ENCODE data around the gene ALDH5A1.

Gene ALDH5A1

DNA sequence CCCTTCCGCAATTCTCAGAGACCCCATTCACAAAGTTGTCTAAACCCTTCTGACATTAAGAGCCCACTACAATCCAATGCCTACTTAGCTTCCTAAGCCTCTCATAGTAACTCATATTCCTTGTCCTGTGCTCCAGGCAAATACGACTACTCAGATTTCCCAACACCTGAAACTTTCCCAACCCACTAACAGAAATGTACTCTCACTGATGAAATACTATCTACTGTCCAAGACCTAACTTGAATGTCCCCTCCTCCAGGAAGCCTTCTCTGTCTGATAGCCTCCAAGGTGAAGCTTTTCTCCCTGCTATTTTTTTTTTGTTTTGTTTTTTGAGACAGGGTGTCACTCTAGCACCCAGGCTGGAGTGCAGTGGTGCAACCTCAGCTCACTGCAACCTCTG, 35.8 kb upstream of the ALDH5A1 start:
- no peak overlapping the region for H3K27ac ChIP-seq (ENCODE audit: low read depth, low read length)
- H3K9me3 ChIP-seq (ENCODE audit: control insufficient read depth, insufficient read depth, low read length): no peaks in the 10 kb centered on the region
- H3K36me3 ChIP-seq (ENCODE audit: control insufficient read depth, insufficient read depth, low read length): no peaks in the 10 kb centered on the region
- H3K27me3 ChIP-seq (ENCODE audit: control insufficient read depth, insufficient read depth, low read length): no peaks in the 10 kb centered on the region
- 0 out of 2 replicates have a peak, but pooled peaks cover 2% of the 10 kb centered on the region for H3K4me1 ChIP-seq (ENCODE audit: control insufficient read depth, insufficient read depth, low read length)
- H3K4me3 ChIP-seq (ENCODE audit: low read depth, low read length): no peak overlapping the region
- no peak overlapping the region for H3K9ac ChIP-seq (ENCODE audit: low read depth, low read length)

DNA sequence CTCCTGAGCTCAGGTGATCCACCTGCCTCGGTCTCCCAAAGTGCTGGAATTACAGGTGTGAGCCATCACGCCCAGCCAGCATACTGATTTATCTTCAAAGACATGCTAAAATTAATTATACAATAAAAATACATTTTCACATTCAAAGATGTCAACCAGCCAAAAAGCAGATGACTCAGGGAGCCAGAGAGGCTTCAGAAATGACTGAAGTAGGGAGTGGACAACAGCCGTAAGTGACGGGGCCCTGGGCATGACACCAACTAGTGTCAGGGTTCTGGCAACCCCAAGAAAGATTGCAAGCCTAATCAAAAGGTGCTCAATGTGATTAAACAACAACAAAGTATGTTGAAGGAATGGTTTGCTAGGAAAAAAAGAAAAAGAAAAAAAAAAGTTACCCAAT, 33.8 kb upstream of the ALDH5A1 start:
- no peaks in the 10 kb centered on the region for H3K9me3 ChIP-seq (ENCODE audit: control insufficient read depth, insufficient read depth, low read length)
- no peaks in the 10 kb centered on the region for H3K4me1 ChIP-seq (ENCODE audit: control insufficient read depth, insufficient read depth, low read length)
- no peaks in the 10 kb centered on the region for H3K36me3 ChIP-seq (ENCODE audit: control insufficient read depth, insufficient read depth, low read length)

DNA sequence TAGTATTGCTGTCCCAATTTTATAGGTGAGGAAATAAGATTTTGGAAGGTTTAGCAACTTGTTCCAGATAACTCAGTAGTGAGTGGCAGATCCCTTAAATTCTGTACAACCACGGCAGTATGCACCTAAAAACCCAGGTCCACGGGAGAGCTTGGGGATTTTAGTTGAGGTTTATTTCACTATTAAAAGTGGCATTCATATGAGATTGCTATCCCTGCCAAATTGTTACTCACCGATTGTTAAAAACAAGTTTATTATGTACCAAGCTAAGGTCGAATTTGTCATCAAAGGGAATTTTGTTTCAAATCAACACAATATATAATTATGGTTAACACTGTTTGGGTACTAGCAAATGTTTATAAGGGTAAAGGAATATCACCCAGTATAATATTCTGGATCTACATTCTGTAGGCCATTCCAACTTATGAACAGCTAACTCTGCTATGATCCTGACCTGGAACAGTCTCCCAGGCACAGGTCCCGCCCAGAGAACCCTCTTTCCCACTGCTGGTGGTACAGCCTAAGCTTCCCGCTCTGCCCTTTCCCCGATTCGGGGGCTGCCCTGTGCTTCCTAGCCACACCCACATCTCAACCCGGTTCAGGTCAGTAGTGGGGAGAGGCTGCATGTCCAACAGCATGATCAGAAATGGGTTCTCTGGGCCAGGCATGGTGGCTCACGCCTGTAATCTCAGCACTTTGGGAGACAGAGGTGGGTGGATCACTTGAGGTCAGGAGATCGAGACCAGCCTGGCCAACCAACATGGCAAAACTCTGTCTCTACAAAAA, 30.3 kb upstream of the ALDH5A1 start:
- H3K36me3 ChIP-seq (ENCODE audit: control insufficient read depth, insufficient read depth, low read length): no peaks in the 10 kb centered on the region
- H3K27me3 ChIP-seq (ENCODE audit: control insufficient read depth, insufficient read depth, low read length): no peaks in the 10 kb centered on the region
- no peak overlapping the region for H3K9ac ChIP-seq (ENCODE audit: low read depth, low read length)
- no peaks in the 10 kb centered on the region for H3K9me3 ChIP-seq (ENCODE audit: control insufficient read depth, insufficient read depth, low read length)
- H3K4me1 ChIP-seq (ENCODE audit: control insufficient read depth, insufficient read depth, low read length): no peaks in the 10 kb centered on the region
- H3K4me3 ChIP-seq (ENCODE audit: low read depth, low read length): no peak overlapping the region
- H3K27ac ChIP-seq (ENCODE audit: low read depth, low read length): no peak overlapping the region

More for the DNA sequence above, 33.8 kb upstream of the ALDH5A1 start:
- H3K27me3 ChIP-seq (ENCODE audit: control insufficient read depth, insufficient read depth, low read length): no peaks in the 10 kb centered on the region
- H3K27ac ChIP-seq (ENCODE audit: low read depth, low read length): no peak overlapping the region
- H3K9ac ChIP-seq (ENCODE audit: low read depth, low read length): no peak overlapping the region
- no peak overlapping the region for H3K4me3 ChIP-seq (ENCODE audit: low read depth, low read length)

DNA sequence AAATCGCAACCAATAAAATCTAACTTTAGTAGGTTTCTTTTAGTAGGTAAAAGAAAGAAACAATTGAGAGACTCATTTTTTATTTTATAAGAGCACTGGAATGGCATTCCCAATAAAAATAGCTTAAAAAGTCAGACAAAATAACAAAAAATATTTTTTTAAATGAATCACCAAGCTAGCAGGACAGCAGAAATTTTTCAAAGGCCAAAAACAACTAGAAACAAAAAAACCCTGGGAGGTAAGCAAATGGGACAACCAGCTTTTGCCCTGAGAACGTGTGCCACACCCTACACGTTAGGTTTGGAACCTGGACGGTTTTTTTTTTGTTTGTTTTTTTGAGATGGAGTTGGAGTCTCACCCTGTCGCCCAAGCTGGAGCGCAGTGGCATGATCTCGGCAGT, 25.0 kb upstream of the ALDH5A1 start:
- Histone ChIP-seq H3K27me3 (ENCODE audit: control insufficient read depth, insufficient read depth, low read length) (no peaks in the 10 kb centered on the region), H3K36me3 (ENCODE audit: control insufficient read depth, insufficient read depth, low read length) (0 out of 2 replicates have a peak, but pooled peaks cover 3% of the 10 kb centered on the region), H3K4me3 (ENCODE audit: low read depth, low read length) (no peak overlapping the region), H3K4me1 (ENCODE audit: control insufficient read depth, insufficient read depth, low read length) (no peaks in the 10 kb centered on the region), H3K9ac (ENCODE audit: low read depth, low read length) (no peak overlapping the region), H3K9me3 (ENCODE audit: control insufficient read depth, insufficient read depth, low read length) (no peaks in the 10 kb centered on the region), H3K27ac (ENCODE audit: low read depth, low read length) (no peak overlapping the region)

DNA sequence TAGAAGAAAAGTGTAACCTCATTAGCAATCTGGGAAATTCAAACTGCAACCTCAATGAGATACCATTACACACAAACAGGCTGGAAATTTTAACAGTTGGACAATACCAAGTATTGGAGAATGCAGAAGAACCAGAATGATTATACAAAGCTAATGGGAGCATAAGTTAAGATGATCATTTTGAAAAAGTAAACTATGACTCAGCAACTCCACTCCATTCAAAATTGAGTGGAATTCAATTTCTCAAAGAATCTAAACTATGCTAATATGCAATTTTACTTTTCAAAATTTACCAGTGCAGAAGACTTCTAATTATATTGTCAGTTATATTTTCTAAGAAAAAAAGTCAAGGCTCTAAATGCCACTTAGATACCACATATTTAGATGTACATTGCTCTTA, 22.6 kb upstream of the ALDH5A1 start:
- Histone ChIP-seq H3K9ac (ENCODE audit: low read depth, low read length) (no peak overlapping the region), H3K4me3 (ENCODE audit: low read depth, low read length) (no peak overlapping the region), H3K36me3 (ENCODE audit: control insufficient read depth, insufficient read depth, low read length) (0 out of 2 replicates have a peak, but pooled peaks cover 3% of the 10 kb centered on the region), H3K9me3 (ENCODE audit: control insufficient read depth, insufficient read depth, low read length) (no peaks in the 10 kb centered on the region), H3K4me1 (ENCODE audit: control insufficient read depth, insufficient read depth, low read length) (no peaks in the 10 kb centered on the region), H3K27ac (ENCODE audit: low read depth, low read length) (no peak overlapping the region), H3K27me3 (ENCODE audit: control insufficient read depth, insufficient read depth, low read length) (no peaks in the 10 kb centered on the region)

DNA sequence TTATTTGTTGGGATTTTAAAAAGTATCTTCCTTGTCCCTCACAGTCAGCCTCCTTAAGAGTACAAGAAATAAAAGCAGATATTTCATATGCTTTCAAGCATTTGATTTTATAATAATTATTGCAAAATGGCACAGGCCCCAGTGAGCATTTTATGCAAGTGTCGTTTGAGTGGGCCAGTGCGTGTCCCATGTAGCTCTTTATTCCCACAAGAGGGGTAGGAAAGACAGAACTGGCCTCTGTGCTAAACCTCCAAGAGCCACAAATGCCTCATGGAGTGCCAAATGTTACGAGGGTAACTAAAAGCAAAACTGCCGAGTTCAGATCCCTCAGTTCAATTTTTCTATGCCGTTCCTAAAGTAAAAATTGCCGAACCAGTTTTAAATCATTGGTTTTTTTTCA, 18.1 kb upstream of the ALDH5A1 start:
- Histone ChIP-seq H3K27ac (ENCODE audit: low read depth, low read length) (no peak overlapping the region), H3K9me3 (ENCODE audit: control insufficient read depth, insufficient read depth, low read length) (peaks cover 9% of the 10 kb centered on the region; the same call in 1 of the 2 replicates), H3K4me3 (ENCODE audit: low read depth, low read length) (no peak overlapping the region), H3K9ac (ENCODE audit: low read depth, low read length) (no peak overlapping the region), H3K36me3 (ENCODE audit: control insufficient read depth, insufficient read depth, low read length) (0 out of 2 replicates have a peak, but pooled peaks cover 3% of the 10 kb centered on the region), H3K27me3 (ENCODE audit: control insufficient read depth, insufficient read depth, low read length) (no peaks in the 10 kb centered on the region), H3K4me1 (ENCODE audit: control insufficient read depth, insufficient read depth, low read length) (no peaks in the 10 kb centered on the region)

DNA sequence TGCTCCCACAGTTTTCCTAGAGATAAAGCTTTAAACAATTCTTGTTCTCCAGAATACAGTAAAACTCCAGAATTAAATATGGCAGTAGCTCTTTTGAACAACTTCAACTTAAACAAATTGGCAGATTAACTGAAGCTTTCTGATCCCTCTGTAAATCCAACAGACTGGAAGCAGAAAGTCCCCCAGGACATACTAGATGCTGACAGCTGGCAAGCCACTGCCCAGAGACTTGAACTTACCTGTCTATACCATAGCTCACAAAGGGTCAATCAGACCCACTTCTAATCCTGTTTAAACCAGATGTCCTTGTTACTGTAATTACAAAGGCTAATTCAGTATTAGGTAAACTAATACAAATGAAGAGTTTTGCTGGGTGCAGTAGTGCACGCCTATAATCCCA, 17.7 kb upstream of the ALDH5A1 start:
- no peaks in the 10 kb centered on the region for H3K4me1 ChIP-seq (ENCODE audit: control insufficient read depth, insufficient read depth, low read length)
- H3K4me3 ChIP-seq (ENCODE audit: low read depth, low read length): no peak overlapping the region
- no peak overlapping the region for H3K9ac ChIP-seq (ENCODE audit: low read depth, low read length)
- 0 out of 2 replicates have a peak, but pooled peaks cover 3% of the 10 kb centered on the region for H3K36me3 ChIP-seq (ENCODE audit: control insufficient read depth, insufficient read depth, low read length)
- H3K27ac ChIP-seq (ENCODE audit: low read depth, low read length): no peak overlapping the region
- peaks cover 9% of the 10 kb centered on the region; the same call in 1 of the 2 replicates for H3K9me3 ChIP-seq (ENCODE audit: control insufficient read depth, insufficient read depth, low read length)
- H3K27me3 ChIP-seq (ENCODE audit: control insufficient read depth, insufficient read depth, low read length): no peaks in the 10 kb centered on the region

DNA sequence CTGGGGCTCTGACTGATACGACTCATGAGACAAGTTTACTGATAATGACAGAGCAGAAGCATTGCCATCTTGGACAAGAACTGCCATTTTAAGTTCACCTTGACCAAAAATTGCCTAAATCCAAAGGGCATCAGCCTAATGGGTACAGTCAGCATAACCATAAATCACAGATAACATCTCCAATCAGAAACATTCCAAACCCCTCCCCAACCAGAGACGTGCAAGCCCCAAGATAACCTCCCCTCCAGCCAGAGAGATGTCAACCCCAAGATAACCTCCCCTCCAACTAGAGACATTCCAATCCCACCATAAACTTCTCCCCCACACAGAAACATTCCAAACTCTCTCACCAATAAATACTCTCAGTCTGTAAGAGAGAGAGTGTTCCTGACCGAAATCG, 15.9 kb upstream of the ALDH5A1 start:
- H3K36me3 ChIP-seq (ENCODE audit: control insufficient read depth, insufficient read depth, low read length): 0 out of 2 replicates have a peak, but pooled peaks cover 3% of the 10 kb centered on the region
- H3K27me3 ChIP-seq (ENCODE audit: control insufficient read depth, insufficient read depth, low read length): no peaks in the 10 kb centered on the region

DNA sequence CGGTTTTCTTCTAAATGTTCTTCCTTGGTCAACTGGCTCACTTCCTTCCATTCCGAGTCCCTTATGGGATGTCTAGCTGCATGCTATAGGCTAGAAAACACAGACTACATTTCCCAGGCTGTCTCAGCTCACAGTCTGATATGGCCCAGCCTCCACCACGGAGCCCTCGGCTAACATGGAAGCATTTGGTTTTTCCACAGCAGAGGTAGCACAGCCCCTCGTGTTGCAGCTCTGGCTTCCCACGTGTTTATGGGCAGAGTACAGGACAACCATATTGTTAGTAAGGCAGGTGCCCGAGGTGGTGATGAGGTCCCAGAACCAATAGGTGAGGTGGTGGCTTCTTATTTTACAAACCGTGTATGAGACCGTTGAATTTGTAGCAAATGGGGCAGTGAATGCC, 14.1 kb upstream of the ALDH5A1 start:
- Histone ChIP-seq H3K4me3 (ENCODE audit: low read depth, low read length) (no peak overlapping the region), H3K27ac (ENCODE audit: low read depth, low read length) (no peak overlapping the region), H3K9ac (ENCODE audit: low read depth, low read length) (no peak overlapping the region), H3K36me3 (ENCODE audit: control insufficient read depth, insufficient read depth, low read length) (no peaks in the 10 kb centered on the region), H3K4me1 (ENCODE audit: control insufficient read depth, insufficient read depth, low read length) (no peaks in the 10 kb centered on the region), H3K27me3 (ENCODE audit: control insufficient read depth, insufficient read depth, low read length) (no peaks in the 10 kb centered on the region), H3K9me3 (ENCODE audit: control insufficient read depth, insufficient read depth, low read length) (peaks cover 9% of the 10 kb centered on the region; the same call in 1 of the 2 replicates)

More for the DNA sequence above, 15.9 kb upstream of the ALDH5A1 start:
- Histone ChIP-seq H3K27ac (ENCODE audit: low read depth, low read length) (no peak overlapping the region), H3K4me1 (ENCODE audit: control insufficient read depth, insufficient read depth, low read length) (no peaks in the 10 kb centered on the region), H3K9ac (ENCODE audit: low read depth, low read length) (no peak overlapping the region), H3K4me3 (ENCODE audit: low read depth, low read length) (no peak overlapping the region), H3K9me3 (ENCODE audit: control insufficient read depth, insufficient read depth, low read length) (peaks cover 9% of the 10 kb centered on the region; the same call in 1 of the 2 replicates)

DNA sequence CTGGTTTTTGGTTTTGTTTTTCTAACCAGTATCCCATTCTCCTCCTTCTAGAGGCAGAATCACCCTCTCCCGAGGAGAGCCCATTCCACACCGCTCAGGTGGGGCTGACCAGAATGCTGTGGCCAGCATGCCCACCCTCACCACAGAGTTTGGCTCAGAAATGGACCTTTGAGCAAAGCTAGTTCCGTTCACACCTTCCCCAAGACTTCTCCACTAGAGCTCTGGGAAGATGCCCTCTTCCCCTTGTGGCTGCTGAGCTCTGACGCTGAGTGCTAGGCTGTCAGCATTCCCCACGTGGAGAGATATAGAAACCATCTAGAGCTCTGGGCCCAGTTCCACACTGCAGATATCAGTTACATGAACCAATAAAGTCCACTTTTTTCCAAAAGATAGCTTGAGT, 13.3 kb upstream of the ALDH5A1 start:
- Histone ChIP-seq H3K27ac (ENCODE audit: low read depth, low read length) (no peak overlapping the region), H3K9ac (ENCODE audit: low read depth, low read length) (no peak overlapping the region), H3K36me3 (ENCODE audit: control insufficient read depth, insufficient read depth, low read length) (no peaks in the 10 kb centered on the region), H3K4me3 (ENCODE audit: low read depth, low read length) (no peak overlapping the region), H3K9me3 (ENCODE audit: control insufficient read depth, insufficient read depth, low read length) (peaks cover 9% of the 10 kb centered on the region; the same call in 1 of the 2 replicates), H3K4me1 (ENCODE audit: control insufficient read depth, insufficient read depth, low read length) (no peaks in the 10 kb centered on the region), H3K27me3 (ENCODE audit: control insufficient read depth, insufficient read depth, low read length) (no peaks in the 10 kb centered on the region)

DNA sequence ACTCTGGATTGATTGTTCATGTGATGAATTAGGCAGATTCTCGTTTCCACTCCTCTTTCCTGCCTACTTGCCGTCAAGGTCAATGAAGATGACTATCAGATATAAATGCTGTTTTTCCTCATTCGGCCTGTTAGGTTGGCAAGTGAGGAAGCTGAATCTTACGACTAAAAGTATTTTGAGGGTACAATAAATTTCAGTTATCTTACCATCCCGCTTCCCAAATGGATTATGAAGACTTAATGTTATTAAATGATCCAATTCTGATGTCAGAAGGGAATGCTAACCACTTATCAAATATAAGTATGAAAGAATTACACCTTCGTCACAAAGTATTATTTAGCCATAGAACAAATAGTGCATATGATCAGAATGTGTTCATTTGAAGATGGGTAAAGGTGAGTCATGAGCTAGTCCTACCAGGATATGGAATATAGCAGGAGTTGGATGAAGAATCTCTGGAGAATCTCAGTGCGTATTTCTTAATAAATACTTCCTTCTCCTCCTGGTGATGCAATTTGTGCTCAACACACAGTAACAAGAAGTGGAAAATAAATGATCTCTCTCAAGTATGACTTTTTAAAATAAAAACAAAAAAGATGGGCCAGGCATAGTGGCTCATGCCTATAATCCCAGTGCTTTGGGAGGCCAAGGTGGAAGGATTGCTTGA, 10.0 kb upstream of the ALDH5A1 start:
- Histone ChIP-seq H3K4me1 (ENCODE audit: control insufficient read depth, insufficient read depth, low read length) (no peaks in the 10 kb centered on the region), H3K9me3 (ENCODE audit: control insufficient read depth, insufficient read depth, low read length) (no peaks in the 10 kb centered on the region), H3K9ac (ENCODE audit: low read depth, low read length) (no peak overlapping the region), H3K4me3 (ENCODE audit: low read depth, low read length) (no peak overlapping the region), H3K27ac (ENCODE audit: low read depth, low read length) (no peak overlapping the region), H3K27me3 (ENCODE audit: control insufficient read depth, insufficient read depth, low read length) (no peaks in the 10 kb centered on the region), H3K36me3 (ENCODE audit: control insufficient read depth, insufficient read depth, low read length) (no peaks in the 10 kb centered on the region)

Measured in HUES48 (cell line).